Measurements from ENCODE around the gene TINAG. TPM values are rescaled to one million over a fixed set of nuclear protein-coding genes. Genes with fewer than 3 reads are reported as not detected.

Gene TINAG
- total RNA-seq, 1 experiment from 2014 or later, result not detected

- Histone ChIP-seq H3K9me3 (ENCODE audit: control insufficient read depth in 1 of 2, insufficient read depth in 1 of 2, low read depth in 1 of 2, low read length in 2 of 2) (no peaks in the 10 kb centered on the region), H3K27ac (ENCODE audit: low read depth, low read length) (no peak overlapping the region), H3K4me1 (ENCODE audit: control insufficient read depth in 1 of 2, insufficient read depth in 2 of 2, low read length in 2 of 2) (no peaks in the 10 kb centered on the region), H3K79me2 (ENCODE audit: insufficient read depth, low read length) (no peaks in the 10 kb centered on the region), H3K9me2 (ENCODE audit: insufficient read depth) (no peaks in the 10 kb centered on the region), H3K9ac (ENCODE audit: low read length) (no peak overlapping the region), H3K36me3 (ENCODE audit: control insufficient read depth in 1 of 2, insufficient read depth in 2 of 2, low read length in 2 of 2) (no peaks in the 10 kb centered on the region), H4K20me1 (ENCODE audit: insufficient read depth) (no peaks in the 10 kb centered on the region), H2AFZ (ENCODE audit: low read depth, low read length, poor library complexity, severe bottlenecking) (no peak overlapping the region), H3K4me3 (replicated peaks in 1 of 2; ENCODE audit: low read depth in 1 of 2, low read length in 2 of 2) (no peak overlapping the region), H3K27me3 (ENCODE audit: insufficient read depth, low read length) (no peaks in the 10 kb centered on the region), H3K4me2 (ENCODE audit: low read length) (no peak overlapping the region)
- TF ChIP-seq POLR2A (IDR thresholded peaks at IDR 0.05; ENCODE audit: borderline replicate concordance, extremely low read depth, insufficient read depth, insufficient read length) (no peak), TCF7L2 (IDR thresholded peaks at IDR 0.05; ENCODE audit: borderline replicate concordance, extremely low read depth, insufficient read depth, insufficient read length) (no peak), EZH2phosphoT487 (IDR thresholded peaks at IDR 0.05; ENCODE audit: borderline replicate concordance) (no peak), ZBTB33 (IDR thresholded peaks at IDR 0.05; ENCODE audit: extremely low read depth, insufficient replicate concordance, low read length) (no peak), SP1 (IDR thresholded peaks at IDR 0.05; ENCODE audit: low read depth) (no peak), ZFX (IDR thresholded peaks at IDR 0.05) (no peak), EZH2 (IDR thresholded peaks at IDR 0.05) (no peak), ATF3 (IDR thresholded peaks at IDR 0.05) (no peak), ELF1 (IDR thresholded peaks at IDR 0.05; ENCODE audit: borderline replicate concordance, low read depth) (no peak), FOSL1 (IDR thresholded peaks at IDR 0.05; ENCODE audit: low read depth) (no peak)
- TF ChIP-seq, protein P1, sequence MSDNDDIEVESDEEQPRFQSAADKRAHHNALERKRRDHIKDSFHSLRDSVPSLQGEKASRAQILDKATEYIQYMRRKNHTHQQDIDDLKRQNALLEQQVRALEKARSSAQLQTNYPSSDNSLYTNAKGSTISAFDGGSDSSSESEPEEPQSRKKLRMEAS (IDR thresholded peaks at IDR 0.05), result no peak
- POLR2A ChIA-PET, result no interaction called here
- ATAC-seq, result no peak
- RAD21 ChIA-PET (ENCODE audit: low non-redundant PET in 1 of 2, low total read pairs in 2 of 2, uncharacterized antibody in 2 of 2, unreplicated experiment in 2 of 2), result no interaction called here
- no TSS peak for BruUV-seq (replicated peaks)
- CTCF ChIA-PET, result no interaction called here
- no peak for DNase-seq (ENCODE audit: low read depth, low spot score)
- intact Hi-C loops (cut with micrococcal nuclease), result no loop called here
These were observed 69.5 kb downstream of the TINAG start for GRCh38 chr6:54377776-54378175.

Data from HCT116 (cell line).